IMR-90 (cell line): ENCODE results near the gene CXCL16. TPM values are rescaled to one million over a fixed set of nuclear protein-coding genes. Genes with fewer than 3 reads are reported as not detected.

Source experiments
- ATAC-seq: fragments of 200-7000 bp; cut with Tn5 transposase; 2 replicates; pipeline ENCODE4 v1.9.1; 2020; ENCODE audit warnings: low read depth, mild to moderate bottlenecking, moderate library complexity
- BruUV-seq: library from RNA; stranded (reverse); fragments of 400-500 nt; replicated peaks from 2 replicates; lab custom pipeline; 2021; lab: Mats Ljungman, UMichigan
- CTCF ChIA-PET: fragments of 300-600 bp; formaldehyde crosslinking; extraction: SDS; loops from one replicate; lab custom pipeline; 2021; ENCODE audit warnings: antibody characterized with exemption; lab: Yijun Ruan, JAX
- POLR2A ChIA-PET: fragments of 300-600 bp; sonication (Branson Sonifier 250); formaldehyde crosslinking; loops from one replicate; lab custom pipeline; 2022; ENCODE audit warnings: antibody characterized with exemption; ENCODE audit not compliant: unreplicated experiment; lab: Charles Lee
- DNase-seq: peaks from one replicate; pipeline ENCODE4 v3.0.0; 2013
- H2AFZ ChIP-seq: replicated peaks from 2 replicates; pipeline ENCODE3; 2013; ENCODE audit warnings: low read length, mild to moderate bottlenecking; ENCODE audit not compliant: poor library complexity
- H2AK5ac ChIP-seq: 2 replicates; pipeline ENCODE4 v1.6.1; 2013; ENCODE audit warnings: low read depth, low read length, inconsistent platforms
- H2AK9ac ChIP-seq: replicated peaks from 2 replicates; pipeline ENCODE3; 2013; ENCODE audit warnings: mild to moderate bottlenecking, low read depth, low read length, moderate library complexity; ENCODE audit not compliant: poor library complexity
- H2BK120ac ChIP-seq: 2 replicates; pipeline ENCODE4 v1.6.1; 2013; ENCODE audit warnings: low read depth, low read length, inconsistent platforms
- H2BK15ac ChIP-seq: 3 replicates; pipeline ENCODE4 v1.6.1; 2013; ENCODE audit warnings: low read depth, low read length, inconsistent platforms
- H2BK20ac ChIP-seq: 2 replicates; pipeline ENCODE4 v1.6.1; 2013; ENCODE audit warnings: low read depth, mild to moderate bottlenecking, inconsistent platforms, low read length, moderate library complexity
- H2BK5ac ChIP-seq: 2 replicates; pipeline ENCODE4 v1.6.1; 2013; ENCODE audit warnings: mild to moderate bottlenecking, low read depth, low read length, inconsistent platforms; ENCODE audit not compliant: poor library complexity, severe bottlenecking
- H3K14ac ChIP-seq: replicated peaks from 2 replicates; pipeline ENCODE4 v1.6.1; 2013; ENCODE audit warnings: low read depth, low read length, inconsistent platforms
- H3K18ac ChIP-seq: 2 replicates; pipeline ENCODE4 v1.6.1; 2013; ENCODE audit warnings: low read depth, low read length, control low read depth
- H3K23ac ChIP-seq: 2 replicates; pipeline ENCODE4 v1.6.1; 2013; ENCODE audit warnings: low read depth, low read length, inconsistent platforms
- H3K27ac ChIP-seq: 2 replicates; pipeline ENCODE4 v1.5.1; 2013; ENCODE audit warnings: mild to moderate bottlenecking, control low read depth, low read length; ENCODE audit not compliant: insufficient read depth
- H3K27me3 ChIP-seq: 2 replicates; pipeline ENCODE4 v1.6.1; 2013; ENCODE audit warnings: low read length; ENCODE audit not compliant: control insufficient read depth, insufficient read depth
- H3K36me3 ChIP-seq: 2 replicates; pipeline ENCODE4 v1.6.1; 2013; ENCODE audit warnings: low read length, mixed read lengths; ENCODE audit not compliant: control insufficient read depth, insufficient read depth
- H3K4ac ChIP-seq: 2 replicates; pipeline ENCODE4 v1.6.1; 2013; ENCODE audit warnings: low read depth, low read length, inconsistent platforms
- H3K4me1 ChIP-seq: 2 replicates; pipeline ENCODE4 v1.6.1; 2013; ENCODE audit warnings: low read length, mixed read lengths; ENCODE audit not compliant: control insufficient read depth, insufficient read depth
- H3K4me2 ChIP-seq: 2 replicates; pipeline ENCODE4 v1.6.1; 2013; ENCODE audit warnings: low read depth, mild to moderate bottlenecking, control low read depth, low read length, moderate library complexity
- H3K4me3 ChIP-seq: 2 replicates; pipeline ENCODE4 v1.5.1; 2013; ENCODE audit warnings: low read depth, mild to moderate bottlenecking, control low read depth, low read length, moderate library complexity; ENCODE audit not compliant: insufficient read depth
- H3K56ac ChIP-seq: 2 replicates; pipeline ENCODE4 v1.6.1; 2013; ENCODE audit warnings: low read length, inconsistent platforms; ENCODE audit not compliant: insufficient read depth; ENCODE audit errors: extremely low read depth
- H3K79me1 ChIP-seq, 2 experiments: 2 replicates each; pipeline ENCODE4 v1.6.1; 2013; ENCODE audit warnings: low read length in 2 of 2, inconsistent platforms in 1 of 2, low read depth in 1 of 2
- H3K9ac ChIP-seq: 2 replicates; pipeline ENCODE4 v1.6.1; 2013; ENCODE audit warnings: low read depth, low read length, control low read depth
- H3K9me1 ChIP-seq: 2 replicates; pipeline ENCODE4 v1.6.1; 2013; ENCODE audit warnings: low read length, inconsistent platforms; ENCODE audit not compliant: insufficient read depth
- H3K9me3 ChIP-seq: 2 replicates; pipeline ENCODE4 v1.6.1; 2013; ENCODE audit warnings: low read length; ENCODE audit not compliant: control insufficient read depth, insufficient read depth
- H4K20me1 ChIP-seq: 2 replicates; pipeline ENCODE4 v1.6.1; 2013; ENCODE audit warnings: low read length, inconsistent platforms; ENCODE audit not compliant: insufficient read depth
- H4K5ac ChIP-seq: 2 replicates; pipeline ENCODE4 v1.6.1; 2013; ENCODE audit warnings: mild to moderate bottlenecking, low read depth, low read length, control low read depth
- H4K8ac ChIP-seq, 2 experiments: 2 replicates each; pipeline ENCODE4 v1.6.1; 2013; ENCODE audit warnings: low read depth in 2 of 2, low read length in 2 of 2, control low read depth in 1 of 2, inconsistent platforms in 1 of 2
- H4K91ac ChIP-seq: 2 replicates; pipeline ENCODE4 v1.6.1; 2013; ENCODE audit warnings: low read depth, low read length, inconsistent platforms; ENCODE audit not compliant: insufficient read depth
- BHLHE40 ChIP-seq: fragments of 150-350 bp; IDR thresholded peaks from 2 replicates; pipeline ENCODE4 v1.6.1; 2016; ENCODE audit warnings: mild to moderate bottlenecking, low read depth, low read length
- CEBPB ChIP-seq: IDR thresholded peaks from 2 replicates; pipeline ENCODE4 v1.6.1; 2012; ENCODE audit warnings: low read depth, low read length, improper control_type of control experiment
- CHD1 ChIP-seq: IDR thresholded peaks from 2 replicates; pipeline ENCODE4 v1.6.1; 2012; ENCODE audit warnings: low read depth, low read length, improper control_type of control experiment
- CTCF ChIP-seq: conservative IDR thresholded peaks from 2 replicates; pipeline ENCODE4 v1.5.1; 2012; ENCODE audit warnings: mild to moderate bottlenecking, low read depth, low read length, improper control_type of control experiment
- ELK1 ChIP-seq: fragments of 150-350 bp; IDR thresholded peaks from 2 replicates; pipeline ENCODE4 v1.6.1; 2016; ENCODE audit warnings: low read depth, mild to moderate bottlenecking, low read length, moderate library complexity, borderline replicate concordance
- FOS ChIP-seq: fragments of 150-350 bp; IDR thresholded peaks from 2 replicates; pipeline ENCODE4 v1.6.1; 2016; ENCODE audit warnings: low read depth, low read length
- MAFK ChIP-seq: IDR thresholded peaks from 2 replicates; pipeline ENCODE4 v1.6.1; 2012; ENCODE audit warnings: low read depth, low read length, improper control_type of control experiment
- MAZ ChIP-seq: IDR thresholded peaks from 2 replicates; pipeline ENCODE4 v1.6.1; 2012; ENCODE audit warnings: low read depth, mild to moderate bottlenecking, low read length, improper control_type of control experiment, moderate library complexity, borderline replicate concordance
- MXI1 ChIP-seq: IDR thresholded peaks from 2 replicates; pipeline ENCODE4 v1.6.1; 2012; ENCODE audit warnings: low read depth, mild to moderate bottlenecking, low read length, moderate library complexity, borderline replicate concordance
- NFE2L2 ChIP-seq: fragments of 150-350 bp; IDR thresholded peaks from 2 replicates; pipeline ENCODE4 v1.6.1; 2016; ENCODE audit warnings: low read depth, mild to moderate bottlenecking, low read length
- POLR2A ChIP-seq: IDR thresholded peaks from 2 replicates; pipeline ENCODE4 v1.6.1; 2012; ENCODE audit warnings: mild to moderate bottlenecking, low read depth, low read length
- RAD21 ChIP-seq: IDR thresholded peaks from 2 replicates; pipeline ENCODE4 v1.6.1; 2012; ENCODE audit warnings: low read length, improper control_type of control experiment
- RCOR1 ChIP-seq: IDR thresholded peaks from 2 replicates; pipeline ENCODE4 v1.6.1; 2012; ENCODE audit warnings: mild to moderate bottlenecking, low read length, improper control_type of control experiment; ENCODE audit not compliant: insufficient replicate concordance
- RFX5 ChIP-seq: IDR thresholded peaks from 2 replicates; pipeline ENCODE4 v1.8.0; 2012; ENCODE audit warnings: low read depth, mild to moderate bottlenecking, low read length, moderate library complexity
- SMC3 ChIP-seq: fragments of 150-350 bp; IDR thresholded peaks from 2 replicates; pipeline ENCODE4 v1.6.1; 2016; ENCODE audit warnings: low read depth, mild to moderate bottlenecking, antibody characterized with exemption, low read length, moderate library complexity
- USF2 ChIP-seq: fragments of 150-350 bp; IDR thresholded peaks from 2 replicates; pipeline ENCODE4 v1.6.1; 2017; ENCODE audit warnings: mild to moderate bottlenecking, antibody characterized with exemption, low read length, low read depth
- WGBS, 2 experiments: methylation state at CpG; one replicate each; pipeline versions ENCODE4 v1.1.5 to v1.1.7; 2013; ENCODE audit warnings: missing lambda C conversion rate in 2 of 2; ENCODE audit not compliant: insufficient read length in 1 of 2; ENCODE audit errors: extremely low coverage in 2 of 2; 5-methylcytosine and 5-hydroxymethylcytosine counted together
- dilution Hi-C: fragments of 300-500 bp; cut with HindIII; formaldehyde crosslinking; loops from one replicate; pipeline ENCODE4 v1.14.3; 2018; ENCODE audit warnings: low sequenced_read_pairs; ENCODE audit not compliant: unreplicated experiment
- in situ Hi-C: fragments of 300-500 bp; cut with MboI; formaldehyde crosslinking; loops from 3 replicates; pipeline ENCODE4 v1.14.3; 2019; ENCODE audit warnings: low sequenced_read_pairs, inconsistent platforms, mixed read lengths
- intact Hi-C: fragments of 100-400 bp; cut with micrococcal nuclease; formaldehyde crosslinking; loops from 2 replicates; pipeline ENCODE4 v1.10.0; 2022
- polyA plus RNA-seq, 3 experiments: library from polyadenylated mRNA; depleted of rRNA; stranded (reverse); fragments of >200 nt; gene quantifications; 2 replicates each; pipeline ENCODE4 v1.2.3, GENCODE V29; 2012; ENCODE audit warnings: low replicate concordance in 1 of 3
- total RNA-seq: library from RNA; depleted of rRNA; stranded (reverse); fragments of >200 nt; gene quantifications from 2 replicates; pipeline ENCODE4 v1.2.3, GENCODE V29; 2012

CXCL16 gene
- total and polyA plus RNA-seq, 2 of the 4 experiments (the other 2 are of a cell fraction) = 0.36 to 1.6 TPM

GRCh38 chr17:4734857-4735475 is 4.8 kb downstream of the CXCL16 start:
- Histone ChIP-seq H3K9ac (no peak overlapping the region), H2BK120ac (no peak overlapping the region), H3K27me3 (peaks cover 19% of the 10 kb centered on the region), H3K4me2 (no peak overlapping the region), H3K79me1 (peaks cover 0 to 8% of the 10 kb centered on the region in 2 experiments; a peak in 1 of 4 replicates), H3K18ac (no peak overlapping the region), H2BK20ac (no peak overlapping the region), H4K20me1 (no peaks in the 10 kb centered on the region), H3K27ac (no peak overlapping the region), H4K5ac (no peak overlapping the region), H2BK5ac (no peak overlapping the region), H3K9me1 (no peaks in the 10 kb centered on the region), H2AK5ac (no peak overlapping the region), H3K23ac (no peak overlapping the region), H2BK15ac (no peak overlapping the region), H2AK9ac (no peak overlapping the region), H4K91ac (no peak overlapping the region), H3K4me3 (no peak overlapping the region), H3K14ac (no peak overlapping the region), H3K4me1 (peaks cover 6% of the 10 kb centered on the region; the same call in 1 of the 2 replicates), H3K56ac (no peak overlapping the region), H3K9me3 (no peaks in the 10 kb centered on the region), H4K8ac (no peak overlapping the region), H2AFZ (no peak overlapping the region), H3K36me3 (no peaks in the 10 kb centered on the region; the same call in 1 of the 2 replicates), H3K4ac (no peak overlapping the region)
- no peak for TF ChIP-seq RAD21
- no peak for TF ChIP-seq RFX5
- TF ChIP-seq CHD1 = no peak
- no peak for TF ChIP-seq MAFK
- TF ChIP-seq POLR2A = no peak
- TF ChIP-seq BHLHE40 = no peak
- TF ChIP-seq FOS = no peak
- no peak for TF ChIP-seq CEBPB
- no peak for TF ChIP-seq RCOR1
- TF ChIP-seq CTCF = no peak
- no peak for TF ChIP-seq USF2
- no peak for TF ChIP-seq SMC3
- no peak for TF ChIP-seq ELK1
- no peak for TF ChIP-seq MAZ
- TF ChIP-seq MXI1 = no peak
- TF ChIP-seq NFE2L2 = no peak
- 83% methylated on average over 3 of the region's 8 CpGs; no CpG with 5 or more reads in 1 of the 2 experiments for WGBS, 2 experiments
- ATAC-seq (no peak), DNase-seq (no peak)
- CTCF ChIA-PET = no interaction called here
- POLR2A ChIA-PET = no interaction called here
- in situ Hi-C loops = no loop called here
- no TSS peak for BruUV-seq
- intact Hi-C loops = no loop called here
- dilution Hi-C loops = no loop called here
